HCT116 (cell line): ENCODE measurements around the gene TAOK3. TPM values are rescaled to one million over a fixed set of nuclear protein-coding genes. Genes with fewer than 3 reads are reported as not detected.

Experiments used
- ATAC-seq: fragments of 200-7000 bp; cut with Tn5 transposase; 2 replicates; pipeline ENCODE4 v1.9.1; 2020; ENCODE audit warnings: mild to moderate bottlenecking, moderate library complexity
- BruUV-seq: library from RNA; stranded (reverse); fragments of 400-500 nt; replicated peaks from 2 replicates; lab custom pipeline; 2021; lab: Mats Ljungman, UMichigan
- CTCF ChIA-PET: fragments of 300-600 bp; sonication (Branson Sonifier 250); formaldehyde crosslinking; loops from one replicate; lab custom pipeline; 2021; ENCODE audit warnings: antibody characterized with exemption; lab: Charles Lee
- POLR2A ChIA-PET: fragments of 300-600, 350-600 bp; sonication (Branson Sonifier 250); formaldehyde crosslinking; loops from one replicate; lab custom pipeline; 2021; ENCODE audit warnings: antibody characterized with exemption; lab: Charles Lee
- RAD21 ChIA-PET, 2 experiments: fragments of 300-600 bp; sonication (Branson Sonifier 250); formaldehyde crosslinking; loops; one replicate each; lab custom pipeline; 2023; ENCODE audit warnings: low total read pairs in 2 of 2; ENCODE audit not compliant: uncharacterized antibody in 2 of 2, unreplicated experiment in 2 of 2, low non-redundant PET in 1 of 2; lab: Charles Lee
- DNase-seq: peaks from one replicate; pipeline ENCODE4 v3.0.0-alpha.2; 2010; ENCODE audit warnings: low read depth, low spot score
- H2AFZ ChIP-seq: fragments of 200-600 bp; shearing (Covaris generic), sonication (generic); 2 replicates; pipeline ENCODE4 v1.6.1; 2017; ENCODE audit warnings: low read depth, mixed run types, mixed read lengths, antibody characterized with exemption, low read length; ENCODE audit not compliant: poor library complexity, severe bottlenecking
- H3K27ac ChIP-seq: 2 replicates; pipeline ENCODE4 v1.5.1; 2012; ENCODE audit warnings: low read depth, low read length
- H3K27me3 ChIP-seq: fragments of 200-600 bp; sonication (generic); 2 replicates; pipeline ENCODE4 v1.6.1; 2016; ENCODE audit warnings: mixed run types, low read length, mixed read lengths; ENCODE audit not compliant: insufficient read depth
- H3K36me3 ChIP-seq, 2 experiments: fragments of 200-500 bp in 1 of 2; fragments of 200-600 bp in 1 of 2; sonication (Bioruptor generic) in 1 of 2; sonication (generic) in 1 of 2; 2 replicates each; pipeline versions ENCODE4 v1.5.1 to v1.6.1; 2014 to 2016; ENCODE audit warnings: low read length in 2 of 2, inconsistent platforms in 1 of 2, mixed read lengths in 1 of 2, mixed run types in 1 of 2; ENCODE audit not compliant: insufficient read depth in 2 of 2, control insufficient read depth in 1 of 2
- H3K4me1 ChIP-seq, 2 experiments: fragments of 200-600 bp in 1 of 2; sonication (generic) in 1 of 2; 2 replicates each; pipeline versions ENCODE4 v1.5.1 to v1.6.1; 2012 to 2017; ENCODE audit warnings: low read length in 2 of 2, inconsistent platforms in 1 of 2, mild to moderate bottlenecking in 1 of 2, mixed read lengths in 1 of 2, mixed run types in 1 of 2, moderate library complexity in 1 of 2; ENCODE audit not compliant: insufficient read depth in 2 of 2, control insufficient read depth in 1 of 2
- H3K4me2 ChIP-seq: fragments of 200-600 bp; sonication (generic); 2 replicates; pipeline ENCODE4 v1.6.1; 2017; ENCODE audit warnings: mixed run types, low read length, mixed read lengths
- H3K4me3 ChIP-seq, 2 experiments: fragments of 200-600 bp in 1 of 2; sonication (generic) in 1 of 2; replicated peaks in 1 of 2; 2 replicates each; pipeline ENCODE4 v1.5.1; 2011 to 2016; ENCODE audit warnings: low read length in 2 of 2, control low read depth in 1 of 2, low read depth in 1 of 2, mild to moderate bottlenecking in 1 of 2, mixed read lengths in 1 of 2, mixed run types in 1 of 2
- H3K79me2 ChIP-seq: fragments of 200-600 bp; sonication (generic); 2 replicates; pipeline ENCODE4 v1.6.1; 2017; ENCODE audit warnings: mild to moderate bottlenecking, mixed run types, low read length, moderate library complexity, mixed read lengths; ENCODE audit not compliant: insufficient read depth
- H3K9ac ChIP-seq: fragments of 200-600 bp; sonication (generic); 2 replicates; pipeline ENCODE4 v1.6.1; 2016; ENCODE audit warnings: low read length, mixed read lengths
- H3K9me2 ChIP-seq: fragments of 200-600 bp; sonication (generic), shearing (Covaris generic); 2 replicates; pipeline ENCODE4 v1.6.1; 2017; ENCODE audit warnings: mixed run types, mild to moderate bottlenecking, moderate library complexity; ENCODE audit not compliant: insufficient read depth
- H3K9me3 ChIP-seq, 2 experiments: fragments of 200-500 bp in 1 of 2; fragments of 200-600 bp in 1 of 2; sonication (Bioruptor generic) in 1 of 2; sonication (generic) in 1 of 2; 2 replicates each; pipeline ENCODE4 v1.6.1; 2014 to 2017; ENCODE audit warnings: low read length in 2 of 2, mixed read lengths in 2 of 2, inconsistent platforms in 1 of 2, low read depth in 1 of 2, mild to moderate bottlenecking in 1 of 2, mixed run types in 1 of 2, moderate library complexity in 1 of 2; ENCODE audit not compliant: control insufficient read depth in 1 of 2, insufficient read depth in 1 of 2
- H4K20me1 ChIP-seq: fragments of 200-600 bp; sonication (generic), shearing (Covaris generic); 2 replicates; pipeline ENCODE4 v1.6.1; 2017; ENCODE audit warnings: mixed run types, mild to moderate bottlenecking, moderate library complexity; ENCODE audit not compliant: insufficient read depth
- ATF3 ChIP-seq: IDR thresholded peaks from 2 replicates; pipeline ENCODE4 v1.6.1; 2012
- CBX3 ChIP-seq: IDR thresholded peaks from 2 replicates; pipeline ENCODE4 v1.6.1; 2012; ENCODE audit warnings: low read depth
- CEBPB ChIP-seq: IDR thresholded peaks from 2 replicates; pipeline ENCODE4 v1.6.1; 2012; ENCODE audit warnings: low read depth
- ELF1 ChIP-seq: IDR thresholded peaks from 2 replicates; pipeline ENCODE4 v1.6.1; 2012; ENCODE audit warnings: low read depth, borderline replicate concordance
- EZH2 ChIP-seq: fragments of 200-600 bp; sonication (generic); IDR thresholded peaks from 2 replicates; pipeline ENCODE4 v1.6.1; 2017; ENCODE audit warnings: antibody characterized with exemption, mixed run types
- FOSL1 ChIP-seq: IDR thresholded peaks from 2 replicates; pipeline ENCODE4 v1.6.1; 2012; ENCODE audit warnings: low read depth
- JUND ChIP-seq: IDR thresholded peaks from 2 replicates; pipeline ENCODE4 v1.6.1; 2012
- MAX ChIP-seq: IDR thresholded peaks from 2 replicates; pipeline ENCODE4 v1.6.1; 2012
- POLR2A ChIP-seq: IDR thresholded peaks from 2 replicates; pipeline ENCODE4 v1.7.0; 2011; ENCODE audit warnings: borderline replicate concordance; ENCODE audit not compliant: insufficient read depth, insufficient read length; ENCODE audit errors: extremely low read depth
- RAD21 ChIP-seq: IDR thresholded peaks from 2 replicates; pipeline ENCODE4 v1.6.1; 2012; ENCODE audit warnings: low read depth, mild to moderate bottlenecking
- SIN3A ChIP-seq: IDR thresholded peaks from 2 replicates; pipeline ENCODE4 v1.6.1; 2012; ENCODE audit warnings: low read depth
- SP1 ChIP-seq: IDR thresholded peaks from 2 replicates; pipeline ENCODE4 v1.6.1; 2012; ENCODE audit warnings: low read depth
- TCF7L2 ChIP-seq: IDR thresholded peaks from 2 replicates; pipeline ENCODE4 v1.7.0; 2011; ENCODE audit warnings: borderline replicate concordance, inconsistent platforms; ENCODE audit not compliant: insufficient read depth, insufficient read length; ENCODE audit errors: extremely low read depth
- YY1 ChIP-seq: IDR thresholded peaks from 2 replicates; pipeline ENCODE4 v1.6.1; 2011; ENCODE audit warnings: low read length, low read depth, moderate library complexity, mild to moderate bottlenecking; ENCODE audit not compliant: insufficient replicate concordance; ENCODE audit errors: extremely low read depth
- ZNF274 ChIP-seq: fragments of 200-500 bp; sonication (Bioruptor generic); IDR thresholded peaks from 2 replicates; pipeline ENCODE4 v1.6.1; 2014; ENCODE audit warnings: mild to moderate bottlenecking, low read depth, low read length, inconsistent platforms
- intact Hi-C: fragments of 100-400 bp; cut with micrococcal nuclease; formaldehyde crosslinking; loops from 2 replicates; pipeline ENCODE4 v1.10.0; 2022
- total RNA-seq: library from RNA; stranded (reverse); gene quantifications from one replicate; pipeline ENCODE4 v1.2.1, GENCODE V29; 2021; ENCODE audit not compliant: unreplicated experiment
- TF ChIP-seq, protein P1 (sequence below): IDR thresholded peaks from 2 replicates; pipeline ENCODE4 v1.6.1; 2012; ENCODE audit warnings: low read depth

The TAOK3 gene
- total RNA-seq, 1 experiment from 2014 or later, result 10.5 TPM

DNA sequence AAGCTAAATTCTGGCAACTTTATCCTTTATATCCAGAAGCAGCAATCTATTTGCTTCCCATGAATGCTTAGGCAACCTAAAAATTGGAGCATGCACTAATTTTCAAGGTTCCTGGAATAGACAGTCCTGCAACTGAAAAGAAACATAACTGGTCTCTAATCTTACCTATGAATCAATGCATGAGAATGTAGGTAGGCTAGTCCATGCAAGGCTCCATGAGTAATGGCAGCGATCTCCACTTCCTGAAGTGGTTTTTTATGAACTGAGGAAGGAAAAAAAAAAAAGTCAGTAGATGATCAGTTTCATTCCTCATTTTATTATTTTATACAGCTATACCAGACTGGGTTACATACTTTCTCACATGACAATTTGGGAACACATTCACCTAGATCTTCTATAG is 134.8 kb downstream of the TAOK3 start:
- TF ChIP-seq FOSL1, result peak; percentile 60
- no peak for TF ChIP-seq TCF7L2
- no peak for TF ChIP-seq CEBPB
- TF ChIP-seq YY1, result peak; percentile 12
- TF ChIP-seq SIN3A, result no peak
- TF ChIP-seq EZH2, result no peak
- TF ChIP-seq, protein P1, sequence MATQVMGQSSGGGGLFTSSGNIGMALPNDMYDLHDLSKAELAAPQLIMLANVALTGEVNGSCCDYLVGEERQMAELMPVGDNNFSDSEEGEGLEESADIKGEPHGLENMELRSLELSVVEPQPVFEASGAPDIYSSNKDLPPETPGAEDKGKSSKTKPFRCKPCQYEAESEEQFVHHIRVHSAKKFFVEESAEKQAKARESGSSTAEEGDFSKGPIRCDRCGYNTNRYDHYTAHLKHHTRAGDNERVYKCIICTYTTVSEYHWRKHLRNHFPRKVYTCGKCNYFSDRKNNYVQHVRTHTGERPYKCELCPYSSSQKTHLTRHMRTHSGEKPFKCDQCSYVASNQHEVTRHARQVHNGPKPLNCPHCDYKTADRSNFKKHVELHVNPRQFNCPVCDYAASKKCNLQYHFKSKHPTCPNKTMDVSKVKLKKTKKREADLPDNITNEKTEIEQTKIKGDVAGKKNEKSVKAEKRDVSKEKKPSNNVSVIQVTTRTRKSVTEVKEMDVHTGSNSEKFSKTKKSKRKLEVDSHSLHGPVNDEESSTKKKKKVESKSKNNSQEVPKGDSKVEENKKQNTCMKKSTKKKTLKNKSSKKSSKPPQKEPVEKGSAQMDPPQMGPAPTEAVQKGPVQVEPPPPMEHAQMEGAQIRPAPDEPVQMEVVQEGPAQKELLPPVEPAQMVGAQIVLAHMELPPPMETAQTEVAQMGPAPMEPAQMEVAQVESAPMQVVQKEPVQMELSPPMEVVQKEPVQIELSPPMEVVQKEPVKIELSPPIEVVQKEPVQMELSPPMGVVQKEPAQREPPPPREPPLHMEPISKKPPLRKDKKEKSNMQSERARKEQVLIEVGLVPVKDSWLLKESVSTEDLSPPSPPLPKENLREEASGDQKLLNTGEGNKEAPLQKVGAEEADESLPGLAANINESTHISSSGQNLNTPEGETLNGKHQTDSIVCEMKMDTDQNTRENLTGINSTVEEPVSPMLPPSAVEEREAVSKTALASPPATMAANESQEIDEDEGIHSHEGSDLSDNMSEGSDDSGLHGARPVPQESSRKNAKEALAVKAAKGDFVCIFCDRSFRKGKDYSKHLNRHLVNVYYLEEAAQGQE, result no peak
- no peak for TF ChIP-seq ATF3
- TF ChIP-seq JUND, result peak; percentile 58
- TF ChIP-seq MAX, result no peak
- peak; percentile 38 for TF ChIP-seq ELF1
- TF ChIP-seq POLR2A, result no peak
- TF ChIP-seq ZNF274, result no peak
- TF ChIP-seq CBX3, result peak; percentile 43; the same call in 1 of the 2 replicates
- TF ChIP-seq RAD21, result no peak
- peak; percentile 55 for TF ChIP-seq SP1
- ATAC-seq (no peak), DNase-seq (peak; percentile 28)
- no peak overlapping the region for H3K4me3 ChIP-seq
- ChIA-PET CTCF (interaction anchor here (1.1 kb wide), 1 partner anchor 140 kb away, joined by 3 read pairs; no protein-coding TSS in a partner anchor), POLR2A (no interaction called here), RAD21 (no interaction called here)
- no peaks in the 10 kb centered on the region for H3K27me3 ChIP-seq
- intact Hi-C loops, result no loop called here
- no peaks in the 10 kb centered on the region for H3K36me3 ChIP-seq
- H3K9me2 ChIP-seq, result no peaks in the 10 kb centered on the region
- BruUV-seq, result no TSS peak
- H4K20me1 ChIP-seq, result no peaks in the 10 kb centered on the region
- H3K4me1 ChIP-seq, result peaks cover 0 to 11% of the 10 kb centered on the region in 2 experiments; a peak in 2 of 4 replicates
- no peaks in the 10 kb centered on the region for H3K9me3 ChIP-seq
- no peak overlapping the region for H2AFZ ChIP-seq
- H3K4me2 ChIP-seq, result peak overlapping the region; percentile 40
- no peaks in the 10 kb centered on the region for H3K79me2 ChIP-seq
- H3K27ac ChIP-seq, result no peak overlapping the region
- no peak overlapping the region for H3K9ac ChIP-seq
